Ishikawa (cell line): ENCODE measurements around the gene FAM199X.
A peak's percentile ranks its signal among the peaks of the same experiment; 100 is the strongest.

ENCODE experiments used
- CEBPB ChIP-seq: IDR thresholded peaks from 2 replicates; pipeline ENCODE4 v1.6.1; 2012
- CREB1 ChIP-seq: IDR thresholded peaks from 2 replicates; pipeline ENCODE4 v1.6.1; 2012; ENCODE audit warnings: low read depth
- EGR1 ChIP-seq: IDR thresholded peaks from 2 replicates; pipeline ENCODE4 v1.6.1; 2012
- EP300 ChIP-seq: IDR thresholded peaks from 2 replicates; pipeline ENCODE4 v1.6.1; 2012; ENCODE audit warnings: borderline replicate concordance
- FOXM1 ChIP-seq: IDR thresholded peaks from 2 replicates; pipeline ENCODE4 v1.6.1; 2012; ENCODE audit warnings: low read depth, borderline replicate concordance
- MAX ChIP-seq: IDR thresholded peaks from 2 replicates; pipeline ENCODE4 v1.6.1; 2012
- NFIC ChIP-seq: IDR thresholded peaks from 2 replicates; pipeline ENCODE4 v1.6.1; 2012
- RAD21 ChIP-seq: IDR thresholded peaks from 2 replicates; pipeline ENCODE4 v1.6.1; 2012; ENCODE audit warnings: low read depth
- REST ChIP-seq: IDR thresholded peaks from 2 replicates; pipeline ENCODE4 v1.6.1; 2012; ENCODE audit warnings: low read depth, mild to moderate bottlenecking
- TAF1 ChIP-seq: IDR thresholded peaks from 2 replicates; pipeline ENCODE4 v1.6.1; 2012; ENCODE audit warnings: low read depth, mild to moderate bottlenecking
- TCF12 ChIP-seq: IDR thresholded peaks from 2 replicates; pipeline ENCODE4 v1.6.1; 2012; ENCODE audit warnings: low read depth
- TEAD4 ChIP-seq: IDR thresholded peaks from 2 replicates; pipeline ENCODE4 v1.6.1; 2012
- USF1 ChIP-seq: IDR thresholded peaks from 2 replicates; pipeline ENCODE4 v1.6.1; 2012
- YY1 ChIP-seq: IDR thresholded peaks from 2 replicates; pipeline ENCODE4 v1.6.1; 2012; ENCODE audit warnings: low read depth
- ZBTB7A ChIP-seq: IDR thresholded peaks from 2 replicates; pipeline ENCODE4 v1.6.1; 2012; ENCODE audit warnings: low read depth

FAM199X gene

GRCh38 chrX:104195013-104195412 is 28.8 kb downstream of the FAM199X start:
- no peak for TF ChIP-seq CEBPB

GRCh38 chrX:104195489-104196084 is 29.3 kb downstream of the FAM199X start:
- TF ChIP-seq ZBTB7A (no peak), RAD21 (peak; percentile 24; the same call in 1 of the 2 replicates), YY1 (no peak), CEBPB (no peak)

GRCh38 chrX:104205548-104205947 is 39.3 kb downstream of the FAM199X start:
- no peak for TF ChIP-seq YY1
- TF ChIP-seq EGR1: no peak
- TF ChIP-seq TAF1: no peak
- TF ChIP-seq CREB1: no peak
- TF ChIP-seq USF1: no peak
- TF ChIP-seq REST: no peak
- no peak for TF ChIP-seq MAX
- TF ChIP-seq FOXM1: no peak
- TF ChIP-seq TCF12: no peak
- no peak for TF ChIP-seq NFIC
- TF ChIP-seq TEAD4: no peak
- TF ChIP-seq ZBTB7A: no peak
- TF ChIP-seq CEBPB: no peak
- no peak for TF ChIP-seq EP300
- no peak for TF ChIP-seq RAD21

- TF ChIP-seq REST: no peak
- no peak for TF ChIP-seq EP300
- TF ChIP-seq MAX: no peak
- no peak for TF ChIP-seq TAF1
- TF ChIP-seq FOXM1: no peak
- TF ChIP-seq RAD21: no peak
- no peak for TF ChIP-seq NFIC
- TF ChIP-seq YY1: no peak
- TF ChIP-seq TCF12: no peak
- TF ChIP-seq ZBTB7A: no peak
- TF ChIP-seq TEAD4: no peak
- no peak for TF ChIP-seq EGR1
- TF ChIP-seq CEBPB: no peak
- no peak for TF ChIP-seq USF1
- TF ChIP-seq CREB1: no peak
These were observed 44.9 kb downstream of the FAM199X start for GRCh38 chrX:104211187-104211586.
